Sigmoid colon (tissue), 7 donors: ENCODE data around the gene PDE9A. TPM values are rescaled to one million over a fixed set of nuclear protein-coding genes. Genes with fewer than 3 reads are reported as not detected.

Experiments
- DNase-seq: peaks from one replicate; pipeline ENCODE4 v3.0.0-alpha.2; 2019
- H3K27ac ChIP-seq, 4 donors: fragments of 200-600 bp; sonication (generic); one replicate each; pipeline ENCODE4 v1.5.1; 2016 to 2019; ENCODE audit warnings: mild to moderate bottlenecking in 1 of 4
- H3K27me3 ChIP-seq, 3 donors: fragments of 200-600 bp; sonication (generic); one replicate each; pipeline ENCODE4 v1.5.1; 2019; ENCODE audit warnings: mild to moderate bottlenecking in 1 of 3
- H3K36me3 ChIP-seq, 4 donors: fragments of 200-600 bp; sonication (generic); one replicate each; pipeline ENCODE4 v1.5.1; 2016 to 2019
- H3K4me1 ChIP-seq, 4 donors: fragments of 200-600 bp; sonication (generic); one replicate each; pipeline ENCODE4 v1.5.1; 2017 to 2019
- H3K4me3 ChIP-seq, 4 donors: fragments of 200-600 bp; sonication (generic); one replicate each; pipeline ENCODE4 v1.5.1; 2017 to 2019; ENCODE audit warnings: mild to moderate bottlenecking in 2 of 4, moderate library complexity in 1 of 4
- H3K9me3 ChIP-seq, 4 donors: fragments of 200-600 bp in 3 of 4; sonication (generic) in 3 of 4; one replicate each; pipeline versions ENCODE4 v1.5.1 to v1.6.1; 2013 to 2019
- CTCF ChIP-seq, 4 experiments: fragments of 450-650 bp in 3 of 4; fragments of 200-600 bp in 1 of 4; IDR thresholded peaks; one replicate each; pipeline ENCODE4 v1.5.1; 2016 to 2019; ENCODE audit warnings: antibody characterized with exemption in 4 of 4, mild to moderate bottlenecking in 3 of 4, moderate library complexity in 2 of 4
- EP300 ChIP-seq, 4 donors: sonication (generic); formaldehyde crosslinking; IDR thresholded peaks; one replicate each; pipeline ENCODE4 v1.6.1; 2017; ENCODE audit warnings: antibody characterized with exemption in 4 of 4
- POLR2A ChIP-seq, 2 donors: fragments of 450-650 bp; IDR thresholded peaks; one replicate each; pipeline ENCODE4 v1.6.1; 2016; ENCODE audit warnings: antibody characterized with exemption in 2 of 2, mild to moderate bottlenecking in 2 of 2, moderate library complexity in 2 of 2
- POLR2AphosphoS5 ChIP-seq, 4 donors: sonication (generic); formaldehyde crosslinking; IDR thresholded peaks; one replicate each; pipeline ENCODE4 v1.6.1; 2017; ENCODE audit warnings: antibody characterized with exemption in 4 of 4
- WGBS, 2 donors: extraction: QIAGEN DNeasy Blood & Tissue Kit; methylation state at CpG; one replicate each; pipeline ENCODE4 v1.1.7; 2013; 5-methylcytosine and 5-hydroxymethylcytosine counted together
- intact Hi-C: fragments of 100-400 bp; cut with DNase I; formaldehyde crosslinking; loops from one replicate; pipeline ENCODE4 v1.15.1; 2023
- polyA plus RNA-seq, 3 donors: library from polyadenylated mRNA; stranded (reverse); fragments of 200-250 nt; gene quantifications; one replicate each; pipeline ENCODE4 v1.2.3, GENCODE V29; 2013
- total RNA-seq, 4 donors: library from RNA; depleted of rRNA; stranded (reverse); fragments of >200 nt; gene quantifications; one replicate each; pipeline ENCODE4 v1.1.0, GENCODE V29; 2016
- donor health status: healthy with polysubstance abuse.
- donor health status: Bipolar disorder and iron deficiency.
- donor health status: healthy.

PDE9A gene
- total and polyA plus RNA-seq, 7 donors, result 71.6 to 433 (median 102) TPM

GRCh38 chr21:42782723-42783242 lies 129.4 kb downstream of the PDE9A start:
- 57 to 64% methylated on average over 10 of the region's 10 CpGs for WGBS, 2 donors
- intact Hi-C loops, result no loop called here
- Histone ChIP-seq H3K4me3 (no peak overlapping the region), H3K27me3 (peaks cover 0 to 33% (median 4%) of the 10 kb centered on the region in 3 donors), H3K27ac (no peak overlapping the region), H3K4me1 (peaks cover 0 to 15% (median 5%) of the 10 kb centered on the region in 4 donors), H3K36me3 (no peaks in the 10 kb centered on the region), H3K9me3 (no peaks in the 10 kb centered on the region)
- DNase-seq, result no peak
- TF ChIP-seq POLR2AphosphoS5 (IDR thresholded peaks at IDR 0.05), result no peak
- TF ChIP-seq POLR2A (IDR thresholded peaks at IDR 0.05), result no peak
- TF ChIP-seq EP300 (IDR thresholded peaks at IDR 0.05), result no peak
- TF ChIP-seq CTCF (IDR thresholded peaks at IDR 0.05), result no peak

DNA sequence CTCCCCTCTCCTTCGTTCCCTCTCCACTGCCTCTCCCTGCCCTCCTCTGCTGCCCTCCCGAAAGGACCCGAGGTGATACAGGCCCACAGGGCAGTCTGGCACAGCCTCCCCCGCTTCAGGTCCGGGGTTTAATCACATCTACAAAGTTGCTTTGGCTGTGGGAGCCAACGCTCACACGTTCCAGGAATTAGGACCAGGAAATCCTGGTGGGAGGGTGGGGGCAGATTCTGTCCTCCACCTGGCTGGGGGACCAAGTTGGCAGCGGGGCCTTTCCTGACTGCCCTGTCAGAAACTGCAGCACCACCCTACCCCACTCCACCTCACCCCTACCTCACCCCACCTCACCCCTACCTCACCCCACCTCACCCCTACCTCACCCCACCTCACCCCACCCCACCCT lies 130.9 kb downstream of the PDE9A start:
- H3K9me3 ChIP-seq, result no peaks in the 10 kb centered on the region
- peak overlapping the region; percentile 27 to 62 (median 46) for H3K27ac ChIP-seq
- no peak overlapping the region for H3K4me3 ChIP-seq
- DNase-seq, result no peak
- H3K27me3 ChIP-seq, result peaks cover 0 to 27% (median 4%) of the 10 kb centered on the region in 3 donors
- H3K36me3 ChIP-seq, result no peaks in the 10 kb centered on the region
- intact Hi-C loops, result no loop called here
- TF ChIP-seq POLR2AphosphoS5 (IDR thresholded peaks at IDR 0.05), result no peak
- no peak for TF ChIP-seq POLR2A (IDR thresholded peaks at IDR 0.05)
- no peak for TF ChIP-seq EP300 (IDR thresholded peaks at IDR 0.05)
- TF ChIP-seq CTCF (IDR thresholded peaks at IDR 0.05), result no peak
- 39 to 43% methylated on average over 8 of the region's 8 CpGs for WGBS, 2 donors
- peaks cover 0 to 15% (median 5%) of the 10 kb centered on the region in 4 donors for H3K4me1 ChIP-seq

- no peak overlapping the region for H3K4me3 ChIP-seq
- H3K4me1 ChIP-seq, result peaks cover 0 to 15% (median 5%) of the 10 kb centered on the region in 4 donors
- no peak for DNase-seq
- H3K36me3 ChIP-seq, result no peaks in the 10 kb centered on the region
- no peaks in the 10 kb centered on the region for H3K9me3 ChIP-seq
- intact Hi-C loops, result no loop called here
- 89 to 91% methylated on average over 17 of the region's 17 CpGs for WGBS, 2 donors
- no peak overlapping the region for H3K27ac ChIP-seq
- H3K27me3 ChIP-seq, result peaks cover 0 to 21% (median 4%) of the 10 kb centered on the region in 3 donors
- TF ChIP-seq POLR2A (IDR thresholded peaks at IDR 0.05), result no peak
- no peak for TF ChIP-seq CTCF (IDR thresholded peaks at IDR 0.05)
- no peak for TF ChIP-seq EP300 (IDR thresholded peaks at IDR 0.05)
- no peak for TF ChIP-seq POLR2AphosphoS5 (IDR thresholded peaks at IDR 0.05)
Observed at GRCh38 chr21:42784896-42785451, 131.6 kb downstream of the PDE9A start.

DNA sequence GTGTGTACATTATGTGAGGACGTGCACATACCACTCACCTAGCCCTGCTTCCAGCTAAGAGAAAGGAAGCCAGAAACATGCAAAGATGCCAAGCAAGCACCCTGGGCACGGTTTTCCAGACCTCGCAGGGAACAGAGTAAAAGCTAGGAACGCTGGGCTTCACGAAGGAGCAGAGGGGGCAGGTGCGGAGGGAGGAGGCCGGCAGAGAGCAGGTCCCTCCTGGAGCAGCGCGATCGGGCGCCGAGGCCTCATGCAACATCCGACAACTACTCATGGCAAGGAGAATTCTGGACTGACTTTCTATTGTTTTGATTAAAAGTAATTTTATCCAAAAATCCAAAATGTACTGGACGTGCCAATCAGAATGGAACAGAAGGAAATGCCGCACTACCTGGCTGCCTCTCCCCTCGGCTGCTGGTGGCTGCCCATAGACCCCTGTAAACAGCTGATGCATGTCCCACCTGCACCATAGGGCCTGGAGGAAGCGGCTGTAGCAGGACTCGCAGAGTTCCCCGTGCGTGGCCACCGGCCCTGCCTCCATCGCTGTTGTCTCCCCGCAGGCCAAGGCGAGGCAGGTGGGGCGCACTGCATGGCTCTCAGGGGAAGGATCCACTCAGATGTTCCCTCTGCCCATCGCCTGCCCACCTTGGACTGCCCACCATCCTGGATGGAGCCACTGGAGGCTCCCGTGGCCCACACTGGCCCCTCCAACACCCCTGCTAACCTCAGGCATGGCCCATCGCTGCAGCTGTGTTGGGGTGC lies 132.4 kb downstream of the PDE9A start:
- no peak for TF ChIP-seq POLR2A (IDR thresholded peaks at IDR 0.05)
- TF ChIP-seq POLR2AphosphoS5 (IDR thresholded peaks at IDR 0.05), result no peak
- TF ChIP-seq CTCF (IDR thresholded peaks at IDR 0.05), result no peak
- TF ChIP-seq EP300 (IDR thresholded peaks at IDR 0.05), result no peak
- H3K27me3 ChIP-seq, result peaks cover 0 to 14% (median 4%) of the 10 kb centered on the region in 3 donors
- H3K27ac ChIP-seq, result no peak overlapping the region
- DNase-seq, result no peak
- no peak overlapping the region for H3K4me3 ChIP-seq
- no peaks in the 10 kb centered on the region for H3K9me3 ChIP-seq
- H3K4me1 ChIP-seq, result peaks cover 0 to 12% (median 4%) of the 10 kb centered on the region in 4 donors
- intact Hi-C loops, result no loop called here
- H3K36me3 ChIP-seq, result no peaks in the 10 kb centered on the region
- 92 to 94% methylated on average over 28 of the region's 28 CpGs for WGBS, 2 donors
